ENCODE measurements around the gene SYT15.
"Not testable (repeated sequence)": the region's sequence is repeated elsewhere in the genome, so short reads cannot be mapped to it uniquely, and the experiment has no call there.

SYT15 gene

GRCh38 chr10:46594453-46595063 lies 15.6 kb downstream of the SYT15 start:
- not testable (repeated sequence) for DNase-seq

DNA sequence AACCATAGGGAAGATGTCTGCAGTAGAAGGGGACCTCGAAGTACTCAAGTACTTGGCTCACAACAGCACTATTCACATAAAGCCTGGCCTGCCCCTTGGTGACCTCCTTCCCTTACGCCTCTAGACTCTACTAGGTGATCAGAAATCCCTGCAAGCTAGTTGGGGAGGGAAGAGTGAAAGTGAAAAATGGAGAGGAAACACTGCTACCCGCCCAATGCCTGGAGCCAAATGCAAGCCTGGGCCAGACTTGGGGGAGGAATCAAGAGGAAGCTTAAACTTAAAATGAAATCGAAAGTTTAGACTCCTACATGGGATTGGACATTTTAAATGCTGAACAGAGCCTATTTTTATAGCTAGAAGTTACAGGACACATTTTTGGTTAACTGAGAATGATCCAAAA lies 17.6 kb downstream of the SYT15 start:
- not testable (repeated sequence) for DNase-seq

- DNase-seq, result not testable (repeated sequence)
These were observed 18.8 kb downstream of the SYT15 start for GRCh38 chr10:46597616-46598246.

- DNase-seq, result not testable (repeated sequence)
These were observed 21.6 kb downstream of the SYT15 start for GRCh38 chr10:46600516-46600915.

- not testable (repeated sequence) for DNase-seq
These were observed 36.6 kb downstream of the SYT15 start for GRCh38 chr10:46615540-46615939.

- not testable (repeated sequence) for DNase-seq
These were observed 37.3 kb downstream of the SYT15 start for GRCh38 chr10:46616227-46616626.

DNA sequence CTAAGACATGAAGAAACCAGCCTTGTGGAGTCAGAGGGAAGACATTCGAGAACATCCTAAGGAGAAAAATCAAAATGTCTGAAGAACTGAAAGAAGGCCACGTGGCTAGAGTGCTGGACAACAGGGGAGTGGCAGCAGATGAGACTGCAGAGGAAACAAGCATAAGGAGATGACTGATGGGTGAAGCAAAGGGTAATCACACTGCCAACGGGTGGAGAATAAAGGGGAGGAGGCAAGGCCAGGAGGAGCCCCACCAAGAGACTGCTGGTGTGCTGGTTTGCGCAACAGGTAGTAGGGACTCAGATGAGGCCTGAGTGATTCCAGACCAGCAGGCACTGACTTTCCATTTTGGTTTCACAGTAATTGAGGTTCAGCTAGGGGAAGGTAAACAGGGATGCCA lies 38.2 kb downstream of the SYT15 start:
- DNase-seq, result not testable (repeated sequence)

- not testable (repeated sequence) for DNase-seq
These were observed 39.0 kb downstream of the SYT15 start for GRCh38 chr10:46617913-46618312.

GRCh38 chr10:46623899-46624654 lies 45.1 kb downstream of the SYT15 start:
- DNase-seq, result not testable (repeated sequence)

GRCh38 chr10:46629805-46630204 lies 50.9 kb downstream of the SYT15 start:
- not testable (repeated sequence) for DNase-seq

GRCh38 chr10:46630816-46631215 lies 51.9 kb downstream of the SYT15 start:
- not testable (repeated sequence) for DNase-seq

DNA sequence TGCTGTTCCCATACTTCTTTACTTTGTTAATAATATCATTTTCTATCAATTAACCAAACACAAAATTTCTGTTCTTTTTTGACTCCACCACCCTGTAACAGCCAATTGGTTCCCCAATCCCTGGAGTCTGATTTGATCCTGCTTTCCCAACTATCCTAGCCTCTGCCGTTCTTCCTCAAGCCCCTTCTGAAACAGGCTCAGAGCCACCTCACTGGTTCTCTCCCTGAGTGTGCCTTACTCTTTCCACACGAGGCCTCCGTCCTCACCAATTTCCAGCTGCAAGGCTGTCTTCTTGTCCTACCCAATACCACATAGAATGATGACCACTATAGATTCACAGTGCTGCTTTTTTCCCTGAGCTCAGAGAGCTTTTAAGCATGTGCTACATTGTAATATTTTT lies 52.8 kb downstream of the SYT15 start:
- not testable (repeated sequence) for DNase-seq

DNA sequence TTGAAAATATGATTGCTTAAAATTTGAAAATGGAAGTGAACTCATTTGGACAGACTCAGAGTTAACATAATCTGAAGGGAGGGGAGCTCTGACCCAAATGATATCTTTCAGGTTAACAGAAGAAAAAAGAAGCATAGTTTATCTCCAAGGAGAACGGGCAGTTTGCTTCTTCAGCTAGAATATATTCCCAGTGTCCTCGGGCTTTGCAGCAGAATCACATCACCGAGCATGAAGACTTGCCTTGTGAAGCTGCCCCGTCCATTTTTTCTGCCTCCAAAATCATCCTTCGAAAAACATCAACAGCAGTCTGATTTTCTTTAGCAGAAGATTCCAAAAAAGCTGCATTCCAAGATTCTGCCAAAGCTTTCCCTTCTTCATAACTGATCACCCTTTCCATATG lies 55.8 kb downstream of the SYT15 start:
- DNase-seq, result not testable (repeated sequence)

DNA sequence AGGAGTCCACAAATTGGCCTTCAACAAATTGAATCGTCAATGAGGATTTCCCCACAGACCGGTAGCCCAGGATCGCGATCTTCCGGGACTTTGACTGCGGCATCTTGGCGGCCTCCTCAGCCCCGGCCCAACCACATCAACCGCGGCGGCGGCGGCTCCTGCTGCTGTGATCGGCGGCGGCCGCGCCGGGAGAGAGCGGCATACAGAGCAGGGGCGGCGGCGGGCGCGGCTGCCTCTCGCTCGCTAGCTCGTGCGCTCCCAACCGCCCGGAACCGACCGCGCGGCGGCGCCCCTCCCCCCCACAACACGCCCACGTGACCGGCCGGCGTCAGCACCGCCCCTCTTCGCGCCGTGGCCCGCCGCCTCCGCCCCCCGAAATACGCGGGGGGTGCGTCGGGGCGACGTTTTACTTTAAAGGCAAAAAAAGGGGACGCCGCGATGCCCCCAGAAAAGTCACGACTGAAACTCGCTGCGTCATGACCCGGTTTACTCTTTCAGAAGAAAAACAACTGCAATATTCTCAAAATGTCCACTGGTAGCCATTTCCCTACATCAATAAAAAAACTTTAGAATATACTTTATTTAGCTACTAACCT lies 56.5 kb downstream of the SYT15 start:
- not testable (repeated sequence) for DNase-seq

- DNase-seq, result not testable (repeated sequence)
These were observed 61.1 kb downstream of the SYT15 start for GRCh38 chr10:46640005-46640404.
